Measurements from ENCODE around the gene ZNF14. TPM values are rescaled to one million over a fixed set of nuclear protein-coding genes. Genes with fewer than 3 reads are reported as not detected.

Gene ZNF14
- total and polyA plus RNA-seq, 10 of the 15 experiments (the other 5 are each of a cell fraction or from before 2014, with no cell fraction given), result 2.5 to 7.2 (median 4.6) TPM

- Histone ChIP-seq H3K79me2 (ENCODE audit: control insufficient read depth, insufficient read depth, low read length) (no peaks in the 10 kb centered on the region), H2AFZ (ENCODE audit: control insufficient read depth, low read depth, low read length) (no peak overlapping the region), H3K4me1 (ENCODE audit: control insufficient read depth, insufficient read depth, low read length) (no peaks in the 10 kb centered on the region), H3K4me3 (no peak overlapping the region), H4K20me1 (ENCODE audit: control insufficient read depth, insufficient read depth) (no peaks in the 10 kb centered on the region), H3K9ac (ENCODE audit: control insufficient read depth, insufficient read depth, low read length) (no peak overlapping the region), H3K36me3 (ENCODE audit: control insufficient read depth in 2 of 2, insufficient read depth in 2 of 2, low read length in 1 of 2) (no peaks in the 10 kb centered on the region), H3K27me3 (replicated peaks in 1 of 2; ENCODE audit: control insufficient read depth in 2 of 2, insufficient read depth in 2 of 2, low read length in 1 of 2) (no peaks in the 10 kb centered on the region), H3K9me3 (replicated peaks; ENCODE audit: control insufficient read depth, insufficient read depth, low read length) (no peaks in the 10 kb centered on the region; the same call in 2 of the 3 replicates), H3K4me2 (ENCODE audit: control insufficient read depth, insufficient read depth) (no peak overlapping the region), H3K27ac (ENCODE audit: control insufficient read depth, insufficient read depth) (no peak overlapping the region)
- DNase-seq (ENCODE audit: low read depth, low spot score), result no peak
- POLR2A ChIA-PET, result no interaction called here
- SMC1A ChIA-PET (ENCODE audit: uncharacterized antibody, unreplicated experiment), result no interaction called here
- in situ Hi-C loops (cut with MboI) (no loop called here), intact Hi-C loops (cut with micrococcal nuclease; ENCODE audit: unreplicated experiment) (no loop called here)
- ATAC-seq, result no peak
- CTCF ChIA-PET, result no interaction called here
- TF ChIP-seq SREBF1 (IDR thresholded peaks at IDR 0.05; ENCODE audit: low read length) (no peak), TCF12 (IDR thresholded peaks at IDR 0.05; ENCODE audit: low read depth, low read length) (no peak), BCL11A (IDR thresholded peaks at IDR 0.05; ENCODE audit: low read depth, low read length) (no peak), SRF (IDR thresholded peaks at IDR 0.05; ENCODE audit: low read depth in 2 of 2, low read length in 2 of 2) (no peak), NFIC (IDR thresholded peaks at IDR 0.05; ENCODE audit: low read depth, low read length) (no peak), FOXK2 (IDR thresholded peaks at IDR 0.05) (no peak), HDAC2 (IDR thresholded peaks at IDR 0.05) (no peak), EGR1 (IDR thresholded peaks at IDR 0.05; ENCODE audit: borderline replicate concordance in 1 of 2, low read depth in 2 of 2, low read length in 2 of 2) (no peak), RBBP5 (conservative IDR thresholded peaks at IDR 0.05) (no peak), BMI1 (IDR thresholded peaks at IDR 0.05; ENCODE audit: borderline replicate concordance) (no peak), BACH1 (IDR thresholded peaks at IDR 0.05; ENCODE audit: borderline replicate concordance) (no peak), TCF7 (IDR thresholded peaks at IDR 0.05; ENCODE audit: borderline replicate concordance) (no peak), ZNF384 (IDR thresholded peaks at IDR 0.05; ENCODE audit: borderline replicate concordance, low read depth, low read length) (no peak), ZNF622 (IDR thresholded peaks at IDR 0.05) (no peak), RAD21 (IDR thresholded peaks at IDR 0.05; ENCODE audit: insufficient read depth, low read depth, low read length) (no peak), HSF1 (IDR thresholded peaks at IDR 0.05; ENCODE audit: low read depth, low read length) (no peak), RCOR1 (conservative IDR thresholded peaks at IDR 0.05; ENCODE audit: low read depth, low read length) (no peak), NBN (IDR thresholded peaks at IDR 0.05) (no peak), CEBPZ (IDR thresholded peaks at IDR 0.05; ENCODE audit: low read depth, low read length) (no peak), NRF1 (conservative IDR thresholded peaks at IDR 0.05; ENCODE audit: low read depth, low read length) (no peak)
- 29% methylated on average over 11 of the region's 13 CpGs for WGBS (ENCODE audit: insufficient coverage, insufficient replicate concordance, low lambda C conversion rate, missing lambda C conversion rate)
- BruUV-seq (replicated peaks), result no TSS peak
- FAIRE-seq, result no peak
- RAD21 ChIA-PET (ENCODE audit: unreplicated experiment), result interaction anchor here (0.5 kb wide), 1 partner anchor 218 kb away, joined by 3 read pairs; no protein-coding TSS in a partner anchor
Measured at GRCh38 chr19:19747357-19748220, 14.7 kb upstream of the ZNF14 start.

Measured in GM12878 (cell line).